Lower leg skin (tissue), 4 donors: ENCODE results near the gene SAMSN1. TPM values are rescaled to one million over a fixed set of nuclear protein-coding genes. Genes with fewer than 3 reads are reported as not detected.

Source experiments
- DNase-seq, 2 donors: peaks; one replicate each; pipeline ENCODE4 v3.0.0-alpha.2; 2019; ENCODE audit warnings: low spot score in 2 of 2
- H3K4me3 ChIP-seq: fragments of 200-600 bp; sonication (generic); 2 replicates; pipeline ENCODE4 v1.5.1; 2017; ENCODE audit warnings: mild to moderate bottlenecking, low read depth; ENCODE audit not compliant: poor library complexity, severe bottlenecking
- POLR2A ChIP-seq, 2 donors: fragments of 450-650 bp; IDR thresholded peaks; one replicate each; pipeline ENCODE4 v1.6.1; 2016 to 2017; ENCODE audit warnings: antibody characterized with exemption in 2 of 2, mild to moderate bottlenecking in 1 of 2, moderate library complexity in 1 of 2
- WGBS, 2 donors: methylation state at CpG; one replicate each; pipeline ENCODE4 v1.1.5; 2018; 5-methylcytosine and 5-hydroxymethylcytosine counted together
- intact Hi-C: fragments of 100-400 bp; cut with DNase I; formaldehyde crosslinking; loops from one replicate; pipeline ENCODE4 v1.15.0; 2023; ENCODE audit warnings: low total_unique reads
- total RNA-seq, 4 donors: library from RNA; depleted of rRNA; stranded (reverse); fragments of >200 nt; gene quantifications; one replicate each; pipeline ENCODE4 v1.1.0, GENCODE V29; 2016
- TF ChIP-seq, protein P1 (sequence below), 3 donors: fragments of 450-650 bp; IDR thresholded peaks; one replicate each; pipeline ENCODE4 v1.5.1; 2016; ENCODE audit warnings: antibody characterized with exemption in 3 of 3, mild to moderate bottlenecking in 3 of 3, moderate library complexity in 2 of 3

SAMSN1 gene
- total RNA-seq, 4 donors from 2014 or later, result 0.88 to 3.4 (median 2.0) TPM

DNA sequence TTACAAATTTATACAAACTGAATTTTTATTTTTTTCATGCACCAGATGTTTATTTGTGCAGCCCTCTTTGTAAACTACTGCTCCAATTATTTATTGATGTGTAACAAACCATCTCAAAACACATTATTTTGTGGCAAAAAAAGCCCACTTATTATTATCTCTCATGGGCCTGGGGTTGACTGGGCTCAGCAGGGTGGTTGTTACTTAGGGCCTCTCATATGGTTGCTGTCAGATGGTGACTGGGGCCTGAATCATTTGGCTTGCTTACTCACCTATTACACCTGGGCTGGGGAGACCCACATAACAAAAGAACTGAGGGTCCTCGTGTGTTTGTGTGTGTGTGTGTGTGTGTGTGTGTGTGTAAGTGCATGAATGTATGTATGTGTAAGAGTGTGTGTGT is 110.7 kb downstream of the SAMSN1 start:
- TF ChIP-seq, protein P1, sequence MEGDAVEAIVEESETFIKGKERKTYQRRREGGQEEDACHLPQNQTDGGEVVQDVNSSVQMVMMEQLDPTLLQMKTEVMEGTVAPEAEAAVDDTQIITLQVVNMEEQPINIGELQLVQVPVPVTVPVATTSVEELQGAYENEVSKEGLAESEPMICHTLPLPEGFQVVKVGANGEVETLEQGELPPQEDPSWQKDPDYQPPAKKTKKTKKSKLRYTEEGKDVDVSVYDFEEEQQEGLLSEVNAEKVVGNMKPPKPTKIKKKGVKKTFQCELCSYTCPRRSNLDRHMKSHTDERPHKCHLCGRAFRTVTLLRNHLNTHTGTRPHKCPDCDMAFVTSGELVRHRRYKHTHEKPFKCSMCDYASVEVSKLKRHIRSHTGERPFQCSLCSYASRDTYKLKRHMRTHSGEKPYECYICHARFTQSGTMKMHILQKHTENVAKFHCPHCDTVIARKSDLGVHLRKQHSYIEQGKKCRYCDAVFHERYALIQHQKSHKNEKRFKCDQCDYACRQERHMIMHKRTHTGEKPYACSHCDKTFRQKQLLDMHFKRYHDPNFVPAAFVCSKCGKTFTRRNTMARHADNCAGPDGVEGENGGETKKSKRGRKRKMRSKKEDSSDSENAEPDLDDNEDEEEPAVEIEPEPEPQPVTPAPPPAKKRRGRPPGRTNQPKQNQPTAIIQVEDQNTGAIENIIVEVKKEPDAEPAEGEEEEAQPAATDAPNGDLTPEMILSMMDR (IDR thresholded peaks at IDR 0.05), result no peak
- no peak for TF ChIP-seq POLR2A (IDR thresholded peaks at IDR 0.05)
- intact Hi-C loops, result no loop called here
- no peak overlapping the region for H3K4me3 ChIP-seq
- no peak for DNase-seq
- WGBS, 2 donors, result 21 to 50% methylated on average over 1 of the region's 1 CpG

Other genes starting within 250 kb of the SAMSN1 start
- 1 to 10 TPM; 5.9 to 9.2 (median 7.1) TPM for gene HSPA13, start 163.2 kb downstream of the SAMSN1 start, total RNA-seq